ENCODE results near the gene PPM1E.
"Not testable (repeated sequence)": the region's sequence is repeated elsewhere in the genome, so short reads cannot be mapped to it uniquely, and the experiment has no call there.

The PPM1E gene

DNA sequence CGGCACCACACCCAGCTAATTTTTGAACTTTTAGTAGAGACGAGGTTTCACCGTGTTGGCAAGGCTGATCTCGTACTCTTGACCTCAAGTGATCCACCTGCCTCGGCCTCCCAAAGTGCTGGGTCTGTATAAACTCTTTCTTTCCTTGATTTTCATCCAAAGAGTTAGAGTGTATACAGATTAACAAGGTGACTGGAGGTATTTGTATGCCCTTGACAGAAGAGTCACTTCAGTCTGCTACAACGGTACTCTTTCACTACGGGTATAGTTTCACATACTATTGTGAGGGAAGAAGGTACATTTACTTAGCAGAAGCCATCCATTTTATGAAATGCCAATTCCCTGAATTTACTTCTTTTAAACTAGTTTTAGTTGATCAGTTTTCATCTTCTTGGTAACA, 32.5 kb downstream of the PPM1E start:
- no peak for TF ChIP-seq CTCF (IDR thresholded peaks at IDR 0.05; ENCODE audit: borderline replicate concordance, control extremely low read depth, extremely low read depth, insufficient read depth, missing control alignments)
- in situ Hi-C loops (cut with MboI; ENCODE audit: low sequenced_read_pairs, unreplicated experiment): no loop called here
- no peak for DNase-seq (ENCODE audit: low spot score)

GRCh38 chr17:58789160-58789559, 33.5 kb downstream of the PPM1E start:
- in situ Hi-C loops (cut with MboI; ENCODE audit: low sequenced_read_pairs, unreplicated experiment): no loop called here
- DNase-seq (ENCODE audit: low spot score): no peak
- no peak for TF ChIP-seq CTCF (IDR thresholded peaks at IDR 0.05; ENCODE audit: borderline replicate concordance, control extremely low read depth, extremely low read depth, insufficient read depth, missing control alignments)

GRCh38 chr17:58789831-58790230, 34.2 kb downstream of the PPM1E start:
- no peak for TF ChIP-seq CTCF (IDR thresholded peaks at IDR 0.05; ENCODE audit: borderline replicate concordance, control extremely low read depth, extremely low read depth, insufficient read depth, missing control alignments)
- in situ Hi-C loops (cut with MboI; ENCODE audit: low sequenced_read_pairs, unreplicated experiment): no loop called here
- DNase-seq (ENCODE audit: low spot score): no peak

DNA sequence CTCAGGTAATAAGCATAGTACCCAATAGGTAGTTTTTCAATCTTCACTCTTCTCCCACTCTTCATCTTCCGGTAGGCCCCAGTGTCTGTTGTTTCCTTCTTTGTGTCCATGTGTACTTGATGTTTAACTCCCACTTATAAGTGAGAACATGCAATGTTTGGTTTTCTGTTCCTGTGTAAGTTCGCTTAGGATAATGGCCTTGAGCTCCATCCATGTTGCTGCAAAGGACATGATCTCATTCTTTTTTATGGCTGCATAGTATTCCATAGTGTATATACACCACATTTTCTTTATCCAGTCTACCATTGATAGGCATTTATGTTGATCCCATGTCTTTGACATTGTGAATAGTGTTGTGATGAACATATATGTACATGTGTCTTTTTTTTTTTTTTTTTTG, 38.9 kb downstream of the PPM1E start:
- in situ Hi-C loops (cut with MboI; ENCODE audit: low sequenced_read_pairs, unreplicated experiment); DNase-seq (ENCODE audit: low spot score): not testable (repeated sequence)

DNA sequence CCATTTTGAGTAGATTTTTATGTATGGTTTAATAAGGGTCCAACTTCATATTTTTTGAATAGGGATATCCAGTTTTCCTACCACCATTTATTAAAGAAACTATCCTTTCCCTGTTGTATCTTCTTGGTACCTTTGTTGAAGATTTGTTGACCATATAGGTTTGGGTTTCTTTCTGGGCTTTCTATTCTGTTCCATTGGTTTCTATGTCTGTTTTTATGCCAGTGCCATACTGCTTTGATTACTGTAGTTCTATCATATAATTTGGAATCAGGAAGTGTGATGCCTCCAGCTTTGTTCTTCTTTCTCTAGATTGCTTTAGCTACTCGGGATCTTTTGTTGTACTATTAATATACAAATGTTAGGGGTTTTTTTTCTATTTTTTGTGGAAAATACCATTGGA, 46.5 kb downstream of the PPM1E start:
- in situ Hi-C loops (cut with MboI; ENCODE audit: low sequenced_read_pairs, unreplicated experiment): no loop called here
- DNase-seq (ENCODE audit: low spot score): no peak
- no peak for TF ChIP-seq CTCF (IDR thresholded peaks at IDR 0.05; ENCODE audit: borderline replicate concordance, control extremely low read depth, extremely low read depth, insufficient read depth, missing control alignments)

DNA sequence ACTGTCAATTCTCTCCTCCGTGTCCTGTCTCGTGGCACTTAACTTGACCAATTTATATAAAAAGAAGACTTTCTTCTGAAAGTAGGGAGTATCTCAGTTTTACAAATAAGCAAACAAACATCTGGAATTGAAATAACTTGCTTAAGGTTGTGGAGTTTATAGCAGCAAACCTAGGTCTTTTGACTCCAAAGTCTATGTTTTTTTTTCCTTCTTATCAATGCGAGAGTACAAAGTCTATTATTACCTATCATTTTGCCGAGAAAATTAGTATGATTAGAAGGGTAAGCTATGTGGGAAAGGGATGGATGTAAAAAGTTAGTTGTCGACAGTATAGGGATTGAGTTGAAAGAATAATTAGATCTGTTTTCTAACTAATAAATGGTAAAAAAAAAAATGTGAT, 50.4 kb downstream of the PPM1E start:
- DNase-seq (ENCODE audit: low spot score): no peak
- no peak for TF ChIP-seq CTCF (IDR thresholded peaks at IDR 0.05; ENCODE audit: borderline replicate concordance, control extremely low read depth, extremely low read depth, insufficient read depth, missing control alignments)
- in situ Hi-C loops (cut with MboI; ENCODE audit: low sequenced_read_pairs, unreplicated experiment): no loop called here

GRCh38 chr17:58808609-58809563, 53.2 kb downstream of the PPM1E start:
- DNase-seq (ENCODE audit: low spot score): no peak
- in situ Hi-C loops (cut with MboI; ENCODE audit: low sequenced_read_pairs, unreplicated experiment): no loop called here
- no peak for TF ChIP-seq CTCF (IDR thresholded peaks at IDR 0.05; ENCODE audit: borderline replicate concordance, control extremely low read depth, extremely low read depth, insufficient read depth, missing control alignments)
